ENCODE measurements around the gene REEP6. TPM values are rescaled to one million over a fixed set of nuclear protein-coding genes. Genes with fewer than 3 reads are reported as not detected.

REEP6 gene
- total and polyA plus RNA-seq, 4 donors = 16.4 to 449 (median 201) TPM

DNA sequence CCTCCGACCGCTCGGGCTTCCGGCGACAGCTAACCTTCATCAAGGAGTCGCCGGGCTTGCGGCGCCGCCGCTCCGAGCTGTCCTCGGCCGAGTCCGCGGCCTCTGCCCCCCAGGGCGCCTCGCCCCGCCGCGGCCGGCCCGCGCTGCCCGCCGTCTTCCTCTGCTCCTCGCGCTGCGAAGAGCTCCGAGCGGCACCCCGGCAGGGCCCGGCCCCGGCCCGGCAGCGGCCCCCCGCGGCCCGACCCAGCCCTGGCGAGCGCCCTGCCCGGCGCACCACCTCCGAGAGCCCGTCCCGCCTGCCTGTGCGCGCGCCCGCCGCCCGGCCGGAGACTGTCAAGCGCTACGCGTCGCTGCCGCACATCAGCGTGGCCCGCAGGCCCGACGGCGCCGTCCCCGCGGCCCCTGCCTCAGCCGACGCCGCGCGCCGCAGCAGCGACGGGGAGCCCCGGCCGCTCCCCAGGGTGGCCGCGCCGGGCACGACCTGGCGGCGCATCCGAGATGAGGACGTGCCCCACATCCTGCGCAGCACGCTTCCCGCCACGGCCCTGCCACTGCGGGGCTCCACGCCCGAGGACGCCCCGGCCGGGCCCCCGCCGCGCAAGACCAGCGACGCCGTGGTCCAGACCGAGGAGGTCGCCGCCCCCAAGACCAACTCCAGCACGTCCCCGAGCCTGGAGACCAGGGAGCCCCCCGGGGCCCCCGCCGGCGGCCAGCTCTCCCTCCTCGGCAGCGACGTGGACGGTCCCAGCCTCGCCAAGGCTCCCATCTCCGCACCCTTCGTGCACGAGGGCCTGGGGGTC lies 21.5 kb upstream of the REEP6 start:
- Histone ChIP-seq H3K27ac (ENCODE audit: low read depth in 1 of 2, low read length in 2 of 2) (no peak overlapping the region), H3K4me1 (ENCODE audit: control insufficient read depth in 4 of 4, insufficient read depth in 4 of 4, low read length in 3 of 4) (peaks cover 30 to 69% (median 44%) of the 10 kb centered on the region in 4 donors), H3K27me3 (ENCODE audit: control insufficient read depth in 4 of 4, insufficient read depth in 4 of 4, low read length in 3 of 4) (peaks cover 0 to 11% (median 7%) of the 10 kb centered on the region in 4 donors), H3K9ac (ENCODE audit: low read depth in 1 of 2, low read length in 2 of 2) (no peak overlapping the region), H3K36me3 (ENCODE audit: control insufficient read depth in 4 of 4, insufficient read depth in 3 of 4, low read depth in 1 of 4, low read length in 3 of 4) (no peaks in the 10 kb centered on the region), H3K9me3 (ENCODE audit: control insufficient read depth in 4 of 4, low read length in 3 of 4) (no peaks in the 10 kb centered on the region), H3K4me3 (ENCODE audit: low read depth in 1 of 3, low read length in 3 of 3) (peak overlapping the region in 1 of 3 donors; percentile 50)
- DNase-seq (ENCODE audit: low spot score) = no peak
- no peak for TF ChIP-seq RXRA (IDR thresholded peaks at IDR 0.05)
- no peak for TF ChIP-seq JUND (IDR thresholded peaks at IDR 0.05)
- no peak for TF ChIP-seq SP1 (IDR thresholded peaks at IDR 0.05)
- TF ChIP-seq FOXA1 (IDR thresholded peaks at IDR 0.05) = no peak
- TF ChIP-seq, protein P1, sequence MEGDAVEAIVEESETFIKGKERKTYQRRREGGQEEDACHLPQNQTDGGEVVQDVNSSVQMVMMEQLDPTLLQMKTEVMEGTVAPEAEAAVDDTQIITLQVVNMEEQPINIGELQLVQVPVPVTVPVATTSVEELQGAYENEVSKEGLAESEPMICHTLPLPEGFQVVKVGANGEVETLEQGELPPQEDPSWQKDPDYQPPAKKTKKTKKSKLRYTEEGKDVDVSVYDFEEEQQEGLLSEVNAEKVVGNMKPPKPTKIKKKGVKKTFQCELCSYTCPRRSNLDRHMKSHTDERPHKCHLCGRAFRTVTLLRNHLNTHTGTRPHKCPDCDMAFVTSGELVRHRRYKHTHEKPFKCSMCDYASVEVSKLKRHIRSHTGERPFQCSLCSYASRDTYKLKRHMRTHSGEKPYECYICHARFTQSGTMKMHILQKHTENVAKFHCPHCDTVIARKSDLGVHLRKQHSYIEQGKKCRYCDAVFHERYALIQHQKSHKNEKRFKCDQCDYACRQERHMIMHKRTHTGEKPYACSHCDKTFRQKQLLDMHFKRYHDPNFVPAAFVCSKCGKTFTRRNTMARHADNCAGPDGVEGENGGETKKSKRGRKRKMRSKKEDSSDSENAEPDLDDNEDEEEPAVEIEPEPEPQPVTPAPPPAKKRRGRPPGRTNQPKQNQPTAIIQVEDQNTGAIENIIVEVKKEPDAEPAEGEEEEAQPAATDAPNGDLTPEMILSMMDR (IDR thresholded peaks at IDR 0.05; ENCODE audit: low read depth, low read length, missing input control) = no peak
- TF ChIP-seq, protein P2, sequence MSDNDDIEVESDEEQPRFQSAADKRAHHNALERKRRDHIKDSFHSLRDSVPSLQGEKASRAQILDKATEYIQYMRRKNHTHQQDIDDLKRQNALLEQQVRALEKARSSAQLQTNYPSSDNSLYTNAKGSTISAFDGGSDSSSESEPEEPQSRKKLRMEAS (IDR thresholded peaks at IDR 0.05) = no peak
- no peak for TF ChIP-seq TAF1 (conservative IDR thresholded peaks at IDR 0.05)
- WGBS = 3% methylated on average over 117 of the region's 117 CpGs

DNA sequence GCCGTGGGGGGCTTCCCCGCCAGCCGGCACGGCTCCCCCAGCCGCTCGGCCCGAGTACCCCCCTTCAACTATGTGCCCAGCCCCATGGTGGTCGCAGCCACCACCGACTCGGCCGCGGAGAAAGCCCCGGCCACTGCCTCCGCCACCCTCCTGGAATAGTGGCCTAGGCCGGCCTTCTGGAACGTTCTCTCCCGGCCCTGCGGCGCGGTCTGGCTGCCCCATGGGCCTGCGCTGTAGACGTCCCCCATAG lies 21.0 kb upstream of the REEP6 start:
- H3K27me3 ChIP-seq (ENCODE audit: control insufficient read depth in 4 of 4, insufficient read depth in 4 of 4, low read length in 3 of 4) = peaks cover 0 to 11% (median 7%) of the 10 kb centered on the region in 4 donors
- H3K36me3 ChIP-seq (ENCODE audit: control insufficient read depth in 4 of 4, insufficient read depth in 3 of 4, low read depth in 1 of 4, low read length in 3 of 4) = peaks cover 0 to 4% (median 0%) of the 10 kb centered on the region in 4 donors
- 6% methylated on average over 22 of the region's 22 CpGs for WGBS
- TF ChIP-seq TAF1 (conservative IDR thresholded peaks at IDR 0.05) (no peak), YY1 (IDR thresholded peaks at IDR 0.05) (no peak), HNF4G (IDR thresholded peaks at IDR 0.05) (no peak), RXRA (IDR thresholded peaks at IDR 0.05) (no peak), HNF4A (conservative IDR thresholded peaks at IDR 0.05) (no peak), JUND (IDR thresholded peaks at IDR 0.05) (no peak), FOXA2 (IDR thresholded peaks at IDR 0.05) (no peak), SP1 (IDR thresholded peaks at IDR 0.05) (no peak), FOXA1 (IDR thresholded peaks at IDR 0.05) (no peak), EGR1 (IDR thresholded peaks at IDR 0.05; ENCODE audit: low read depth in 2 of 2) (no peak), RAD21 (IDR thresholded peaks at IDR 0.05) (no peak), GABPA (IDR thresholded peaks at IDR 0.05 in 1 of 2, conservative IDR thresholded peaks at IDR 0.05 in 1 of 2) (no peak)
- TF ChIP-seq, protein P3, sequence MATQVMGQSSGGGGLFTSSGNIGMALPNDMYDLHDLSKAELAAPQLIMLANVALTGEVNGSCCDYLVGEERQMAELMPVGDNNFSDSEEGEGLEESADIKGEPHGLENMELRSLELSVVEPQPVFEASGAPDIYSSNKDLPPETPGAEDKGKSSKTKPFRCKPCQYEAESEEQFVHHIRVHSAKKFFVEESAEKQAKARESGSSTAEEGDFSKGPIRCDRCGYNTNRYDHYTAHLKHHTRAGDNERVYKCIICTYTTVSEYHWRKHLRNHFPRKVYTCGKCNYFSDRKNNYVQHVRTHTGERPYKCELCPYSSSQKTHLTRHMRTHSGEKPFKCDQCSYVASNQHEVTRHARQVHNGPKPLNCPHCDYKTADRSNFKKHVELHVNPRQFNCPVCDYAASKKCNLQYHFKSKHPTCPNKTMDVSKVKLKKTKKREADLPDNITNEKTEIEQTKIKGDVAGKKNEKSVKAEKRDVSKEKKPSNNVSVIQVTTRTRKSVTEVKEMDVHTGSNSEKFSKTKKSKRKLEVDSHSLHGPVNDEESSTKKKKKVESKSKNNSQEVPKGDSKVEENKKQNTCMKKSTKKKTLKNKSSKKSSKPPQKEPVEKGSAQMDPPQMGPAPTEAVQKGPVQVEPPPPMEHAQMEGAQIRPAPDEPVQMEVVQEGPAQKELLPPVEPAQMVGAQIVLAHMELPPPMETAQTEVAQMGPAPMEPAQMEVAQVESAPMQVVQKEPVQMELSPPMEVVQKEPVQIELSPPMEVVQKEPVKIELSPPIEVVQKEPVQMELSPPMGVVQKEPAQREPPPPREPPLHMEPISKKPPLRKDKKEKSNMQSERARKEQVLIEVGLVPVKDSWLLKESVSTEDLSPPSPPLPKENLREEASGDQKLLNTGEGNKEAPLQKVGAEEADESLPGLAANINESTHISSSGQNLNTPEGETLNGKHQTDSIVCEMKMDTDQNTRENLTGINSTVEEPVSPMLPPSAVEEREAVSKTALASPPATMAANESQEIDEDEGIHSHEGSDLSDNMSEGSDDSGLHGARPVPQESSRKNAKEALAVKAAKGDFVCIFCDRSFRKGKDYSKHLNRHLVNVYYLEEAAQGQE (IDR thresholded peaks at IDR 0.05) = no peak
- TF ChIP-seq, protein P2 (IDR thresholded peaks at IDR 0.05) = no peak
- TF ChIP-seq, protein P4, sequence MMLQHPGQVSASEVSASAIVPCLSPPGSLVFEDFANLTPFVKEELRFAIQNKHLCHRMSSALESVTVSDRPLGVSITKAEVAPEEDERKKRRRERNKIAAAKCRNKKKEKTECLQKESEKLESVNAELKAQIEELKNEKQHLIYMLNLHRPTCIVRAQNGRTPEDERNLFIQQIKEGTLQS (IDR thresholded peaks at IDR 0.05) = no peak
- TF ChIP-seq, protein P1 (IDR thresholded peaks at IDR 0.05; ENCODE audit: low read depth, low read length, missing input control) = no peak
- TF ChIP-seq, protein P5, sequence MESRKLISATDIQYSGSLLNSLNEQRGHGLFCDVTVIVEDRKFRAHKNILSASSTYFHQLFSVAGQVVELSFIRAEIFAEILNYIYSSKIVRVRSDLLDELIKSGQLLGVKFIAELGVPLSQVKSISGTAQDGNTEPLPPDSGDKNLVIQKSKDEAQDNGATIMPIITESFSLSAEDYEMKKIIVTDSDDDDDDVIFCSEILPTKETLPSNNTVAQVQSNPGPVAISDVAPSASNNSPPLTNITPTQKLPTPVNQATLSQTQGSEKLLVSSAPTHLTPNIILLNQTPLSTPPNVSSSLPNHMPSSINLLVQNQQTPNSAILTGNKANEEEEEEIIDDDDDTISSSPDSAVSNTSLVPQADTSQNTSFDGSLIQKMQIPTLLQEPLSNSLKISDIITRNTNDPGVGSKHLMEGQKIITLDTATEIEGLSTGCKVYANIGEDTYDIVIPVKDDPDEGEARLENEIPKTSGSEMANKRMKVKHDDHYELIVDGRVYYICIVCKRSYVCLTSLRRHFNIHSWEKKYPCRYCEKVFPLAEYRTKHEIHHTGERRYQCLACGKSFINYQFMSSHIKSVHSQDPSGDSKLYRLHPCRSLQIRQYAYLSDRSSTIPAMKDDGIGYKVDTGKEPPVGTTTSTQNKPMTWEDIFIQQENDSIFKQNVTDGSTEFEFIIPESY (IDR thresholded peaks at IDR 0.05) = no peak
- no peaks in the 10 kb centered on the region for H3K9me3 ChIP-seq (ENCODE audit: control insufficient read depth in 4 of 4, low read length in 3 of 4)
- peaks cover 30 to 69% (median 44%) of the 10 kb centered on the region in 4 donors for H3K4me1 ChIP-seq (ENCODE audit: control insufficient read depth in 4 of 4, insufficient read depth in 4 of 4, low read length in 3 of 4)
- DNase-seq (ENCODE audit: low spot score) = no peak
- no peak overlapping the region for H3K27ac ChIP-seq (ENCODE audit: low read depth in 1 of 2, low read length in 2 of 2)
- H3K4me3 ChIP-seq (ENCODE audit: low read depth in 1 of 3, low read length in 3 of 3) = peak overlapping the region in 1 of 3 donors; percentile 50
- no peak overlapping the region for H3K9ac ChIP-seq (ENCODE audit: low read depth in 1 of 2, low read length in 2 of 2)
